Measurements from ENCODE around the gene VSTM2L.
"Not testable (repeated sequence)": the region's sequence is repeated elsewhere in the genome, so short reads cannot be mapped to it uniquely, and the experiment has no call there.

The VSTM2L gene

DNA sequence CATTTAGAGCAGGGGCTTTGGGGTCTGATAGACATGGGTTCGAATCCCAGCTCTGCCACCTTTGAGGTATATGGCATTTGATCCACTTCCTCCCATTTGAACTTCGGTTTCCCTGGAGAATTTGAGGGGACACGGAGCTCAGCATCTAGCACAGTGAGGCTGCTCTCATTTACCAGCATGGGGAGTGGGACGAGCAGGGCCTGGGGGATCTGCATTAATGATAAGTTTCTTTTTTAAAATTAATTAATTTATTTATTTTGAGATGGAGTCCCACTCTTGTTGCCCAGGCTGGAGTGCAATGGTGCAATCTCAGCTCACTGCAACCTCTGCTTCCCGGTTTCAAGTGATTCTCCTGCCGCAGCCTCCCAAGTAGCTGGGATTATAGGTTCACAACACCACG is 52.6 kb downstream of the VSTM2L start:
- Histone ChIP-seq H4K20me1 (ENCODE audit: insufficient read depth) (no peaks in the 10 kb centered on the region), H3K36me3 (ENCODE audit: insufficient read depth) (no peaks in the 10 kb centered on the region), H3K4me2 (no peak overlapping the region), H3K79me2 (ENCODE audit: insufficient read depth, low read depth) (no peaks in the 10 kb centered on the region), H3K4me1 (ENCODE audit: low read depth, poor library complexity, severe bottlenecking) (no peaks in the 10 kb centered on the region), H3K27me3 (ENCODE audit: insufficient read depth, low read depth) (no peaks in the 10 kb centered on the region), H3K9ac (no peak overlapping the region), H3K4me3 (IDR thresholded peaks at IDR 0.05; ENCODE audit: insufficient read depth, low read depth, low read length) (no peak overlapping the region), H3K27ac (no peak overlapping the region), H2AFZ (ENCODE audit: low read depth) (no peak overlapping the region)
- TF ChIP-seq, protein P1, sequence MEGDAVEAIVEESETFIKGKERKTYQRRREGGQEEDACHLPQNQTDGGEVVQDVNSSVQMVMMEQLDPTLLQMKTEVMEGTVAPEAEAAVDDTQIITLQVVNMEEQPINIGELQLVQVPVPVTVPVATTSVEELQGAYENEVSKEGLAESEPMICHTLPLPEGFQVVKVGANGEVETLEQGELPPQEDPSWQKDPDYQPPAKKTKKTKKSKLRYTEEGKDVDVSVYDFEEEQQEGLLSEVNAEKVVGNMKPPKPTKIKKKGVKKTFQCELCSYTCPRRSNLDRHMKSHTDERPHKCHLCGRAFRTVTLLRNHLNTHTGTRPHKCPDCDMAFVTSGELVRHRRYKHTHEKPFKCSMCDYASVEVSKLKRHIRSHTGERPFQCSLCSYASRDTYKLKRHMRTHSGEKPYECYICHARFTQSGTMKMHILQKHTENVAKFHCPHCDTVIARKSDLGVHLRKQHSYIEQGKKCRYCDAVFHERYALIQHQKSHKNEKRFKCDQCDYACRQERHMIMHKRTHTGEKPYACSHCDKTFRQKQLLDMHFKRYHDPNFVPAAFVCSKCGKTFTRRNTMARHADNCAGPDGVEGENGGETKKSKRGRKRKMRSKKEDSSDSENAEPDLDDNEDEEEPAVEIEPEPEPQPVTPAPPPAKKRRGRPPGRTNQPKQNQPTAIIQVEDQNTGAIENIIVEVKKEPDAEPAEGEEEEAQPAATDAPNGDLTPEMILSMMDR (conservative IDR thresholded peaks at IDR 0.05; ENCODE audit: low read depth, low read length): no peak

DNA sequence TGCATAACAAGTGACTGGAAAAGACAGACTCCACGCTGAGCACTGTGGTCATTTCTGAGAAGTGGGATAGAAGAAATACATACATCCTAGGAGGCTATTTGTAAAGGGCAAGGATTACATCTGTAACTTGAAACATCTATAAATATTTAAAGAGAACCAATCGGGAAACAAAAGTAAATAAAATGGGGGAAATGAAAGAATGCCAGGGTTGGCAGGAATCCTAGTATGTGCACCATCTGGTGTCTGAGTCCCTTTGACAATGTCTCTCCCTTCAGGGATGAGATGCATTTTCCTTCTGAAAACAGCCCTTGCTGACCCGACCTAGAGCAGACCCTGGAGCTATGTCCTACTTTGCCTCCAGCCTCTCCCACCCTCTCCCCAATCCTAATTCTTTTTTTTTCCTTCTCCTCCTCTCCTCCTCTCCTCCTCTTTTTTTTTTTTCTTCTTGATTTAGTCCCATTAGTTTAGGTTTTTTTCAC is 53.2 kb downstream of the VSTM2L start:
- Histone ChIP-seq H3K27ac (no peak overlapping the region), H3K27me3 (ENCODE audit: insufficient read depth, low read depth) (no peaks in the 10 kb centered on the region), H3K4me1 (ENCODE audit: low read depth, poor library complexity, severe bottlenecking) (no peaks in the 10 kb centered on the region), H3K4me2 (no peak overlapping the region), H4K20me1 (ENCODE audit: insufficient read depth) (no peaks in the 10 kb centered on the region), H3K9ac (no peak overlapping the region), H3K36me3 (ENCODE audit: insufficient read depth) (no peaks in the 10 kb centered on the region), H3K79me2 (ENCODE audit: insufficient read depth, low read depth) (no peaks in the 10 kb centered on the region), H2AFZ (ENCODE audit: low read depth) (no peak overlapping the region), H3K4me3 (IDR thresholded peaks at IDR 0.05; ENCODE audit: insufficient read depth, low read depth, low read length) (no peak overlapping the region)
- TF ChIP-seq, protein P1 (conservative IDR thresholded peaks at IDR 0.05; ENCODE audit: low read depth, low read length): no peak

DNA sequence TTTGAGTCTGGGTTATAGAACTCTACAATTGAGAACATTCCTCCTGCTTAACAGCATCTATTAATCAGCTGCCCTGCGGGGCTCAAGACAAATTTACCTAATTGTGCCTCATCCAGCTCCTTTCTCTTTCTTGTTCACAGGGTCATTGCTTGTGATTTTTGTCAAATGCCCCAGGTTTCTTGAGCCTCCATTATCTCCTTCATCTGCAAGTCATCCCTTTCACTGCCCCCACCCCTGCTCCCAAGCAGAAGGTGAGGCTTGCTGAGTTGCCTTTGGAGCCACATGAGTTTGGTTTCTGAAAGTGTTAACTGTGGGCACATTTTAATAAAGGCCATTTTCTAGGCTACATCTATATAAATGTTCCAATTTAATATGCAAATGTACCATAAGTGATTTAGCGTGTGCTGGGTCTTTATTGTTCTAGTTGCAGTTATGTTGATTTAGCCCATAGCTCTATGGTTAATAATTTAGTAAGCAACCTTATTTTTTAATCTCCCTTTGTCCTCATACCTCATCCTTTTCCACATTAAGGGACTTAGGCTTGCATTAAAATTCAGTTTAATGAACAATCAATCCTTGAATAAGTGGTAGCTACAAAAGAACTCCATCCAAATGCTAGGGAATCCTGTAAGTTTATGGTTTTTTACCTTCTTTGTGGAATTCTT is 56.1 kb downstream of the VSTM2L start:
- no peak overlapping the region for H3K27ac ChIP-seq
- no peak overlapping the region for H3K4me2 ChIP-seq
- H2AFZ ChIP-seq (ENCODE audit: low read depth): no peak overlapping the region
- no peak overlapping the region for H3K9ac ChIP-seq
- no peaks in the 10 kb centered on the region for H4K20me1 ChIP-seq (ENCODE audit: insufficient read depth)
- H3K4me1 ChIP-seq (ENCODE audit: low read depth, poor library complexity, severe bottlenecking): no peaks in the 10 kb centered on the region
- H3K36me3 ChIP-seq (ENCODE audit: insufficient read depth): no peaks in the 10 kb centered on the region
- no peak overlapping the region for H3K4me3 ChIP-seq (IDR thresholded peaks at IDR 0.05; ENCODE audit: insufficient read depth, low read depth, low read length)
- TF ChIP-seq, protein P1 (conservative IDR thresholded peaks at IDR 0.05; ENCODE audit: low read depth, low read length): no peak
- H3K27me3 ChIP-seq (ENCODE audit: insufficient read depth, low read depth): no peaks in the 10 kb centered on the region
- no peaks in the 10 kb centered on the region for H3K79me2 ChIP-seq (ENCODE audit: insufficient read depth, low read depth)

DNA sequence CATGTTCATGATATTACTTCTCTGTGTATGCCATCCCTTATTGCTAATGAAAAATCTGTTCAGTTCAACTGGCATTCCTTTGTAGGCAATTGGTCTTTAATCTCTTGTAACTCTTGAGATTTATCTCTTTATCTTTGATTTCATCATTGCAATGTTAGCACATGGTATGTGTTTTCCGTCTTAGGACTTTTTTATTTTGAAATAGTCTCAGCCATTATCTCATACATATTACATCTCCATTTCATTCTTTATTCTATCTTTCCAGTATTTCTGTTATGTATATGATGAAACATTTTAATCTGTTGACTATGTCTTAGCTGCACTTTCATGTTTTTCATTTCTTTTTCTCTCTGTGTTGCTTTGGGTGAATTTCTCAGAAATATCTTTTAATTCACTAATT is 58.1 kb downstream of the VSTM2L start:
- TF ChIP-seq, protein P1 (conservative IDR thresholded peaks at IDR 0.05; ENCODE audit: low read depth, low read length): no peak
- H3K79me2 ChIP-seq (ENCODE audit: insufficient read depth, low read depth): no peaks in the 10 kb centered on the region
- H3K4me3 ChIP-seq (IDR thresholded peaks at IDR 0.05; ENCODE audit: insufficient read depth, low read depth, low read length): no peak overlapping the region
- H3K27me3 ChIP-seq (ENCODE audit: insufficient read depth, low read depth): no peaks in the 10 kb centered on the region
- no peaks in the 10 kb centered on the region for H3K36me3 ChIP-seq (ENCODE audit: insufficient read depth)
- no peak overlapping the region for H3K27ac ChIP-seq
- H3K9ac ChIP-seq: no peak overlapping the region
- no peak overlapping the region for H2AFZ ChIP-seq (ENCODE audit: low read depth)
- no peaks in the 10 kb centered on the region for H4K20me1 ChIP-seq (ENCODE audit: insufficient read depth)
- H3K4me2 ChIP-seq: no peak overlapping the region
- H3K4me1 ChIP-seq (ENCODE audit: low read depth, poor library complexity, severe bottlenecking): no peaks in the 10 kb centered on the region

DNA sequence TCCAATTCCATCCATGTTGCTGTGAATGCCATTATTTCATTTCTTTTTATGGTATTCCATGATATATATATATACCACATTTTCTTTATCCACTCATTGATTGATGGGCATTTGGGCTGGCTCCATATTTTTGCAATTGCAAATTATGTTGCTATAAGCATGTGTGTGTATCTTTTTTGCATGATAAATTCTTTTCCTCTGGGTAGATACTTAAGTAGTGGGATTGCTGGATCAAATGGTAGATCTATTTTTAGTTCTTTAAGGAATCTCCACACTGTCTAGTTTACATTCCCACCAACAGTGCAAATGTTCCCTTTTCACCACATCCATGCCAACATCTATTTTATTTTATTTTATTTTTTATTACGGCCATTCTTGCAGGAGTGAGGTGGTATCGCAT is 60.6 kb downstream of the VSTM2L start:
- not testable (repeated sequence) for H3K9ac ChIP-seq; H3K36me3 ChIP-seq (ENCODE audit: insufficient read depth); H3K27ac ChIP-seq; H3K4me2 ChIP-seq; H3K4me3 ChIP-seq (IDR thresholded peaks at IDR 0.05; ENCODE audit: insufficient read depth, low read depth, low read length); H2AFZ ChIP-seq (ENCODE audit: low read depth); H3K79me2 ChIP-seq (ENCODE audit: insufficient read depth, low read depth); H3K27me3 ChIP-seq (ENCODE audit: insufficient read depth, low read depth); H4K20me1 ChIP-seq (ENCODE audit: insufficient read depth); H3K4me1 ChIP-seq (ENCODE audit: low read depth, poor library complexity, severe bottlenecking)
